ENCODE results near the gene MSS51.
"Not testable (repeated sequence)": the region's sequence is repeated elsewhere in the genome, so short reads cannot be mapped to it uniquely, and the experiment has no call there.

Gene MSS51

GRCh38 chr10:73413528-73414229 is 19.7 kb downstream of the MSS51 start, which contains the start of gene ANXA7:
ANXA7 (minus strand) TSS chr10:73414058; CDS start chr10:73400856, 13,202 bp downstream.
- DNase-seq: peak; percentile 33

- no peak for DNase-seq
These were observed 20.2 kb downstream of the MSS51 start for GRCh38 chr10:73413108-73413527.

GRCh38 chr10:73410897-73411296 is 22.5 kb downstream of the MSS51 start:
- DNase-seq: no peak

- DNase-seq: no peak
These were observed 24.3 kb downstream of the MSS51 start for GRCh38 chr10:73408978-73409521.

- DNase-seq: no peak
These were observed 25.3 kb downstream of the MSS51 start for GRCh38 chr10:73408061-73408460.

GRCh38 chr10:73407495-73407894 is 25.9 kb downstream of the MSS51 start:
- no peak for DNase-seq

- DNase-seq: no peak
These were observed 26.5 kb downstream of the MSS51 start for GRCh38 chr10:73406846-73407245.

- no peak for DNase-seq
These were observed 27.8 kb downstream of the MSS51 start for GRCh38 chr10:73405556-73405955.

GRCh38 chr10:73404690-73405089 is 28.7 kb downstream of the MSS51 start:
- DNase-seq: no peak

- no peak for DNase-seq
These were observed 31.7 kb downstream of the MSS51 start for GRCh38 chr10:73401636-73402035.

- DNase-seq: no peak
These were observed 34.3 kb downstream of the MSS51 start for GRCh38 chr10:73399063-73399462.

- no peak for DNase-seq
These were observed 35.3 kb downstream of the MSS51 start for GRCh38 chr10:73398024-73398423.

GRCh38 chr10:73394325-73394724 is 39.0 kb downstream of the MSS51 start:
- DNase-seq: not testable (repeated sequence)

GRCh38 chr10:73388228-73388627 is 45.1 kb downstream of the MSS51 start:
- DNase-seq: no peak

- no peak for DNase-seq
These were observed 46.8 kb downstream of the MSS51 start for GRCh38 chr10:73386583-73386982.

GRCh38 chr10:73379064-73379748 is 54.2 kb downstream of the MSS51 start:
- DNase-seq: no peak

- DNase-seq: no peak
These were observed 56.7 kb downstream of the MSS51 start for GRCh38 chr10:73376679-73377078.
